Stimulated activated CD4-positive, alpha-beta T cell treated with anti-CD3 and anti-CD28 coated beads, TNF-alpha, amount 100 ng/mL, for 1 hour (primary cell): ENCODE data around the gene RNF112.

Experiments
- DNase-seq, 3 donors: peaks; one replicate each; pipeline ENCODE4 v3.0.0-alpha.2; 2020; ENCODE audit warnings: low read depth in 3 of 3, low spot score in 1 of 3

RNF112 gene, protein sequence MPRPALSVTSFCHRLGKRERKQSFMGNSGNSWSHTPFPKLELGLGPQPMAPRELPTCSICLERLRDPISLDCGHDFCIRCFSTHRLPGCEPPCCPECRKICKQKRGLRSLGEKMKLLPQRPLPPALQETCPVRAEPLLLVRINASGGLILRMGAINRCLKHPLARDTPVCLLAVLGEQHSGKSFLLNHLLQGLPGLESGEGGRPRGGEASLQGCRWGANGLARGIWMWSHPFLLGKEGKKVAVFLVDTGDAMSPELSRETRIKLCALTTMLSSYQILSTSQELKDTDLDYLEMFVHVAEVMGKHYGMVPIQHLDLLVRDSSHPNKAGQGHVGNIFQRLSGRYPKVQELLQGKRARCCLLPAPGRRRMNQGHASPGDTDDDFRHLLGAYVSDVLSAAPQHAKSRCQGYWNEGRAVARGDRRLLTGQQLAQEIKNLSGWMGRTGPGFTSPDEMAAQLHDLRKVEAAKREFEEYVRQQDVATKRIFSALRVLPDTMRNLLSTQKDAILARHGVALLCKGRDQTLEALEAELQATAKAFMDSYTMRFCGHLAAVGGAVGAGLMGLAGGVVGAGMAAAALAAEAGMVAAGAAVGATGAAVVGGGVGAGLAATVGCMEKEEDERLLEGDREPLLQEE

DNA sequence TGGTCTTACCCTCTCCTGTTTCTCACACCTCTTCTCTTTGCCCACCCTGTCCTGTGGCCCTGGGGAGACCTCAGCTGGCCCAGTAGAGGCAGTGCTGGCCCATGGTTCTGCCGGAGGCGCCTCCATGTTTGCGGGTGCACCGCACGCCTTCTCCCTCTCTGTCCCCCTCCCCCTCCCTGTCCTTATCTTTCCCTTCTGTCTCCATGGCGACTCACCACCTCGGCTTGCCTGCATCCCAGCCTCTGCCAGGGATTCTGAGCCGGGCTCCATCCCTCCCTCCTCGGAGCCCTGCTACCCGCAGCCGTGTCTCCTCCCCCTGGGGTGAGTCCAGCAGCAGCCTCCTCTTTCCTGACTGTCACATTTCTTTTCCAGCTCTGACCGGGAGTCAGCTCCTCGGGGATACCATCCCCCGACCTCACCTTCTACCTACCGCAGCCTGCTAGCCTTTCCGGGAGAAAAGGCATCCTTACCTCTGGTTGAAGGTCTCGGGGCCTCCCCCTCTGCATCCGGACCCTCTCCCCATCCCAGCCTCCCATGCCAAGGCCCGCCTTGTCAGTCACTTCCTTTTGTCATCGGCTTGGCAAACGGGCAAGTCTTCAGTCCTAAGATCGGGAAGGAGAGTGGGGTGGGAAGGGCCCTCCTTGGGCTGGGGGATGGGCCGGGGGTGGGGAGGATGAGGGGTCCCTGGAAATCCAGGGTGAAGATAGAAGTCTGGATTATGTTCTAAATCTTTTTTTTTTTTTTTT lies at the start of gene RNF112:
Gene RNF112, plus strand, starts transcription at position 358 of the 746 bp plus-strand sequence. Its CDS starts 177 bp downstream, at position 535.
- DNase-seq = no peak

DNA sequence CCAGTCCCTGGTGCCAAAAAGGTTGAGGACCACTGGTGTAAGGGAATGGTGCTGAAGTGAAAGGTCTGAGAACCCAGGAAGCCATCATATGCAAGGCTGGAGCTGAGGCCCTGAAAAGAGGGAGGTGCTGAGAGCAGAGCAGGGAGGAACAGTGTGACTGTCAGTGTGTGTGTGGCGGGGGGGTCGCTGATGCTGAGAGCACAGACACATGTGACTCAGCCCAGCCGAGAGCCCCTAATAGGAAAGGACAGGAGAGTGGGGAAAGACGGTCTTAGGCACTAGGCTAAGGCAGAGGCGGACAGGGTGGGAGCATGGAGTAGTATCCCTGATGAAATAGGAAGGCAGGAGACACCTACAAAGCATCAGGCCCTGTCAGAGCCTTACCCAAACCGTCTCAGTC lies 49.7 kb upstream of the RNF112 start:
- DNase-seq = no peak

DNA sequence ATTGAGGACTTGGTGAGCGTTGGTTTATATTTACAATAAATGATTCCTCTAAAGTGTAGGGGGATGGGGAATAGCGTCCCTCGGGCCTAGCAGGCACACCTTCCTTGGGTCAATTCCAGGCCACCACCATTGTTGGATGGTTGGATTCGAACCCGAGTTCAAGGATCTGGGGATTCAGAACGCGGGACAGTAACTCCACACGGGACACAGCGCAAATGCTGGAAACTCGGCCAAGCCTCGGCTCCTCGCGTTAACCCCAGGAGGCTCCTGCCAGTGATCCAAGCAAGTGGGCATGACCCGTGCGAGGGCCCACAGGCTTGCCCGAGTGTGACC lies 49.1 kb upstream of the RNF112 start:
- DNase-seq = no peak

DNA sequence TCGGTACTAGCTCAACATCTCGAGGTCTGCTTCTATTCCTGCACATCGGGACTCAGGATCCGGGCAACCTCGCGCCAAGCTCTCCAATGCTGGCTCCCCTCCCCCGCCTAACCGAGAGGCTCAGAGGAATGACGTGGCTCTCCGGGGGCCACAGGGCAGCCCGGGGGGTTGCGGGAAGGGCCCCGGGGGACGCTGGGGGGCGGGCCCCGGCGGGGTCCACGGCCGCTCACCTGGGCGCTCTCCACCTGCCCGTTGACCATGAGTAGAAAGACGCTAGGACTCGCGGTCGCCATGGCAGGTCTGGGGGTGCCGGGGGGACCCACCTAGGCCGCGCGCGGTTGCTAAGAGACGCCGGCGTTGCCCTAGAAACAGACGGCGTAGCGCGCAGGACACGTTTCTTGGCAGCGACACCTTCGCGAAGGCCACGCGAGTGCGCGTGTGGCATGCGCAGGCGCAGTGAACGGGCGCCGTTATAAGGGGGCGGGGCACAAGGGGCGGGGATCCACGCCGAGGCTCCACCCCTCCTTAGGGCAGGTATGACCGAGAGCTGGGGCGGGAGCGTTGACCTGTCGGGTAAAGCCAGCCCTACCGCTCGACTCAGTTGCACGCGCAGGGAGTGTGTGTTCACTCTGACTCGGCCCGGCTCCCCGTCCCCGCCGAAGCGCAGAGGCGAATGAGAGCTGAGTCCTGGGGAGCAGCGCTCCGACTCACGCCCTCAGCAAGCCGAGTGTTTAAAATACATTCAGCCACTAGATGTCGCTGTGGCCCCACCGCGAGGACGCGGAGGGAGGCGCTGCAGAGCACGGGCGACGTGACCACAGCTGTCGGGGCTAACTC lies 48.5 kb upstream of the RNF112 start, which contains the start of gene B9D1:
Gene B9D1, minus strand, starts transcription at position 447 of the 837 bp plus-strand sequence. Its CDS starts 154 bp downstream, at position 293.
- peak; percentile 84 to 96 (median 93) for DNase-seq

DNA sequence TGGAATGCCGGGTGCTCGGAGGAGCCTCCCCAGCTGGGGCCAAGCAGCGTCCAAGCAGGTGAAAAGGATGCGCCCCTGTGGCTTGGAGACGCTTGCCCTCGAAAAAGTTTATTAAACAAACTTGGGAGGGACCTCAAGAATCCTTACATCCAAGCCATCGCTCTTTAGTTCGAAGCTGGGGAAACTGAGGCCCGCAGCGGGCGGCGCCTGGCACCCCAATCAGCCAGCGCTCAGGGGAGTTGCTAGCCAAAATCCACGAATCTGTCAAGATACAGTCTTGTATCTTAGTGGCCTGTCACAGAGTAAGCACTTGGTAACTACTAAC lies 48.0 kb upstream of the RNF112 start:
- DNase-seq = no peak

DNA sequence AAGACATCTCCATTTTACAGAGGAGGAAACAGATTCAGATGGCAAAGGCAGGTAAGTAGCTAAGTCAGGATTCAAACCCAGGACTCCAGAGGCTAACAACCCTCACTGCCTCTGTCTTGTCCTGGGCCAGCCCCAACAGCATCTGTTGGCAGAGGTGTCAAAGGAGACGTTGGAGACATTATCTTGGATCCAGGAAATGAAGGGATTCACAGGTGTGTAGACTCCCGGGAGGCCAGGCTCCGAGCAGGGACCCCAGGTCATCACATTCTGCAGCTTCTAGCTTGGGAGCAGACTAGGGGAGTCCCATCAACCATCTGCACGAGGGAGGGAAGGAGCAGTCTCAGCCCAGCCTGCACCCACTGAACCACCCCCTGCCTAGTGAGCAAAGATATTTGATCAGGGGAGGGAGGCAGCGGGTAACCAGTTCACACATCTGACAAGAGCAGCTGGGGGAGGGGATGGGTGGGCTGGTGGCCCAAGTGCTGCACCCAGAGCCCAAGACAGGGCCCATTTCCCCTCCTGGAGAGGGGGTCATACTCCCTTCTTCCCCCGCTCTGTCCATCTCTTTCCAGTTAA lies 47.5 kb upstream of the RNF112 start:
- no peak for DNase-seq

DNA sequence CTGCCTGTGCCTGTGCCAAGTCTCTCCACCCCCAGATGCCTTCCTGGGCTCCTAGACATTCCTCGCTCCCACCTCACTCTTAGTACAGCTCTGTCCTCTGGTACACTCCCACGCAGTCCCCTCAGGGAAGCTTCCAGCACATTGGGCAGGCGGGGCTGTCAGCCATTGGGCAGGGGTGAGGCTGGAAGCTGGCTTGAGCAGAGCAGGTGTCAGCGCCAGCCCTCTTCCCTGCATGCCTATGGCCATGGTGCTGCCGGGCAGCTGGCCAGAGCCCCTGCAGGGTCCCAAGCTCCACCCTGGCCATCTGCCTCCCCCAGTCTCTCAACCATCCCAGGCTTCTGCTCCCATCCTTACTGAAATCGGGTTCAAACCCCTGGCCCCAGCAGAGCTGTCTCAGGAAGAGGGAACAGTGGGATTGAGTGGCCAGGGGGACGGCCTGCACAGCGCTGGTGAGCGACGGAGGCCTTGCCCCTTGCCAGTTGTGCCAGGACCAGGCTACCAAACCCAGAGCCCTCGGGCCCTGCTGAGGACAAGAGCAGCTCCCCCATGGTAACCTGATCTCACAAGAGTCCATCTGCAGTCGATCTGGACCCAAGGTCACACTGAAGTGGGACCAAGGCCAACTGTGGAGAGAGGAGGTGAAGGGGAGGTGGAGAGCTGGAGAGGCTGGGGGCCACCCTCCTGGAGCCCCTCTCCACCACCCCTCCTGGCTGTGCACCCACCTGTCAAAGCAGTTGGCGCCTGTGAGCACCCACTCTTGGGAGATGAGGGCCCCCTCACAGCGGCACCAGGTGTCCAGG lies 46.1 kb upstream of the RNF112 start:
- DNase-seq = no peak

DNA sequence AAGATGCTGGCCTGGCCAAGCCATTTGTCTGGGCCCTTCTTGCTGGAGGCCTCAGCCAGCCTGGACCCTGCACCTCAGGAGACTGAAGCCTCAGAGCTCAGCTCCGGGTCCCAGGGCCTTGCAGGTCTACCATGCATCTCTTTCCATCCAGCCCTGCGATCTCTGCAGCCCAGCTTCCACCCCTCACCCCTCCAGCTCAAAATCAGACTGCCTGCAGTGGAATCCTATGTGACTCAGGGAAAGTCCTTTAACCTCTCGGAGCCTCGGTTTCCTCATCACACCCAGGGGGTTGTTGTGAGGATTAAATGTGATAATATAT lies 45.6 kb upstream of the RNF112 start:
- no peak for DNase-seq

DNA sequence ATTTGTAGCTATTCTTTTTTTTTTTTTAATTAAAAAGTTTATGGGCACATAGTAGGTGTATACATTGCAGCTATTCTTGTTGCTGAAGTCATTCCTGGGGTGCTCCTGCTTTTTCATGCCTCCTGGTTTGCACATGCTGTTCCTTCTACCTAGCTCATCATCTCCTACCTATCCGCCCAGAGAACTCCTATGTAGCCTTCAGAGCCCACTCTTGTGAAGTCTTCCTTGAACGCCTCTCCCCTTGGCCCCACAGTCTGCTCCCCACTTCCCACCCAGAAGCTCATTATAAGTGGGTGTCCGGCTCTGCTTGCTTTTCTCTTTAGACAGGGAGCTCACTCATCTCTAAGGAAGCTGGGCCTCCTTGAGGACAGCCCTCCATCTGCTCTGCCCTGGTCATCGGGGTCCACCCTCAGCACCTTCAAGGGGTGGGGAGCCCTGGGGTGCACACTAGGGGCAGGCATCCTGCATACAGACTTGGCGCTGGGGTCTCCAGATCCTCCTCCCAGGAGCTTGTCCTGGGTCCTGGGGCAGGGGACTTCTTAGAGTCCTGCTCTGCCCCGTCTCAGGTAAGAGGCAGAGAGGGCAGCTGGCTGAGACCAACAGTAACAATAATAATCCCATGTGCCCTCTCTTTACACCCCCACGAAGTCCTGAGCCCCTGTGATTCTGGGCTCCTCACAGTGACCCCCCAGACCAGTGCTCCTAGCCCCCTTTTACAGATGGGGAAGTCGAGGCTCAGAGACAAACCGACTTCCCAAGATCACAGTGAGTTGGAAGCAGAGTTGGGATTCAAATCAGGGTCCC lies 45.0 kb upstream of the RNF112 start:
- DNase-seq = no peak

DNA sequence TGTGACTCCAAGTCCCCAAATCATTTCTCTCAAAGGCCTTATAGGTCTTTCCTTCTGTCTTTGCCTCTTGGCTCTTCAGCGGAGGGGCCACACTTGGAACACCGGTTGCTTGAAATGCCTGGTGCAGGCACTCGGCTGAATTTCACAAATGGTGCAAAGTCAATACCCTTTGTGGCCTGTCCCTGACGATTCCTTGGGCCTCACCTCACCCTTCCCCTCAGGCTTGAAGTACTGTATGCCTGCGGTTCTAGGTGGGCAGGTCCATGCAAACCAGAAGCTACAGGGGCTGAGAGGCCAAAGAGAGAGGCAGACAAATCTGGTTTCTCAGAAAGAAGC lies 44.4 kb upstream of the RNF112 start:
- no peak for DNase-seq

DNA sequence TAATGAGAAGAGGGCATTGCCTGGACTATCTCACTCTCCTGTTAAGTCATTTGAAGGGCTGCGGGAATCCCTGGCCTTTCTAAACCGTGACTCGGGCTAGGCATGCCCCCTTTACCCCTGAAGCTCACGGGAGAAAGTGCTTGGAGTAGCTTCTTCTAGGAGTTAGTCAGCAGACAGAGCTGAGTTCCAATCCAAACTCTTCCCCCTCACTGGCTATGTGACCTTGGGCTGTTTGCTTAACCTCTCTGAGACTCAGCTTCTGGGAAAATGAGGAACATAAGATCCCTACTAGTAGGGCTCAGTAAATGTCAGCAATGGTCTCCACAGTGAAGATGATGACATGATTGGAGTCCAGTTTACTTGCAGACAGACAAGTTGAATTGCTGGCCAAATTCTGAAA lies 42.8 kb upstream of the RNF112 start:
- DNase-seq = no peak

DNA sequence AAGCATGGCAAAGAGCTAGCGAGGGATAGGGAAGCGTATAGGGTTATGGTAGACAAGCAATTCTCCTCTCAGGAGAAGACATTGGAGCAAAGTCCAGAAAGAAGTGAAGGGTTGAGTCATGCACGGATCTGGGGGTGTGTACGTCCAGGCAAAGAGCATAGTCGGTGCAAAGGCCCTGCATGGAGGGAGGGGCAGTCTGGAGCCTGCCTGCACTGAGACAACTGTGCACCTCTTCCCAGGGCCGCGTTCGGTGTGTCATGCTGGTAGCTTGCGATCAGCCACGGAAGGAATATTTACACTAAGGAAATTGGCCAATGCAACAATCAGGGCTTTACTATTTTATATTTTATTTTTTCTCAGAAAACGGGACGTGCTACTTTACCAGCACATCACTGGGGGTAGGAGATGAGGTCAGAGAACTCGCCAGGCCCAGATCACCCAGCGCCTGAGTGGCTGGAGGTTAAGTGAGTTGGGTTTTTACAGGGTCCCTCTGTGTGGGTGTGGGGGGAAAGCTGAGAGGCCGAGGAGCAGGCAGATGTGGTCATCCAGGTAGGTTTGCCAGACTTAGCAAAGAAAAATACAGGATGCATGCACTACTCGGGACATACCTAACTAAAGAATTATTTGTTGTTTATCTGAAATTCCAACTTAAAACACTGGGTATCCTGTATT lies 41.8 kb upstream of the RNF112 start:
- DNase-seq = no peak

DNA sequence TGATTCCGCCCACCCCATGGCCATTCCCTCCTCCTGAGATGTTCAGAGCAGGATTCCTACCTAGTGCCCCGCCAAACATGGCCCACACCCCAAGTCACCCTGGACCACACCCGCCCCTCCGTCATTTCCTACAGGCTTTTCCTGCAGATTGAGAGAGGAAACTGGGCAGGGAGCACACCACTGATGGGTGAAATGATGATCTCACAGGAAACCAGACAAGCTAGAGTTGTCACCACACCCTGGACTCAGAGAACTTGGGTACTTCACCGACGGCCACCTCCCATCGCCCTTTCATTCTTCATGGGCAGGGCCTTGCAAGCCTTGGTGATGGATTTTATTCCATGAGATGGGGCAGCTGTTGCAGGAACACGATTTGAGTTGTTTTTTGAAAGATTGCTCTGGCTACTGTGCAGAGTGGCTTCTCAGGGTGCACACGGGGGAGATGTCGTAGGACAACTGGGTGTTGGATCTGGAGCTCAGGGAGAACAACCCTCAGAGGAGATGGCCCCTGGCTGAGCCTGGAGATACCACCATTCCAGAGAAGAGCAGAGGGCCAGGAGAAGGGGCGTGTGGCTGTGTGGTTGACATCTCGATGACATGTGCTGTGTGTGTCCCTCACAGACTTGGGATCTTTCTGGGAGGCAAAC lies 41.1 kb upstream of the RNF112 start:
- no peak for DNase-seq

DNA sequence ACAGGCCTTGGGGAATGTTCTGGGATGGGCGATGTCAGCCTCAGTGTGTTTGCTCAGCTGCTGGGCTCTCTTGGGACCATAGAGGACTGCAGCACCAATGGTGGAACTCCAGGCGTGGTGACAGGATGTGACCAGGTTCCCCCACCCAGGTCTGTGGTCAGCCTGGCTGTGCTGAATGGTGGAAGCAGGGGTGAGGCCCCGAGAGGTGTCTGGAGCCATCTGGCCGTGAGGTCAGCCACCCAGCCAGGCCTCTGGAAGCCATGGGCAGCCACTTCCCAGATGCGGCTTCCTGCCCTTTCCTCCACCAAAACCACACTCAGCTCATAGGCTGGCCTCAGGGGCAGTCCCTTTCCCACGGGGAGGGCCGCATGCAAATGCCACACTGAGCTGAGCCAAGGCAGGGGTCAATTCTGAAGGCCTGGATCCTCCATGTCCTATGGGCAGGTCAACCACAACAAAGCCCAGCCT lies 40.5 kb upstream of the RNF112 start:
- no peak for DNase-seq

DNA sequence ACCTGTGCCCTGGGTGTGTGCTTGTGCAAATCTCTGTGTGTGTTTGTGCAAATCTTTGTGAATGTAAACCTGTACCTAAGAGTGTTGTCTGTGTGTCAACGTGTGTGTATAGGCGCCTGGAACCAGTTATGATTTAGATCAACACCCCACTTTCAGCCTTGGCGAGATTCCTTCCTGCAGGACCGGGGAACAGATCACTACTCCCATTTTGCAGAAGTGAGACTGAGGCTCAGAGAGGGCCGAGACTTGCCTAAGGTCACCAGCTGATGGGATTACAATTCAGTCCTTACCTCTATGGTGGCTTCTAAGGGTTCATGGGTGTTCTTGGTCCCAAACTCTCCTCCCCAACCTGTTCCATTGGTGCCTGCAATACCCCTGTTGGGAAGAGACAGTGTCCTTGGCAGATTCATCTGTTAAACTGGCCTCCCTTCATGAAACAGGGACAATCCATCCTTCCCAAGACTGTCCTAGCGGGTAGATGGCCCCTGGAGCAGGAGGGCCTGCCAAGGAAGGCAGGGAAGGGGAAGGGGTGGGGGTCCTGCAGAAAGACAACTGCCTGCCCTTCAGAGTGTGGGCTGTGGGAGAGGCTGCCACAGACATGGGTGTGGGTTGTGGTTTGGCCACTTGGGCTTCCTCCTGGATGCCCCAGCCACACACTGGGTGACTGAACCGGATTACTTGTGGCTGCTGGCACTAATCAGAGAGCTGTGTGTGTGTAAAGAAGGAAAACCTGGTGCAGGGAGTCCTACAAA lies 39.6 kb upstream of the RNF112 start:
- no peak for DNase-seq

DNA sequence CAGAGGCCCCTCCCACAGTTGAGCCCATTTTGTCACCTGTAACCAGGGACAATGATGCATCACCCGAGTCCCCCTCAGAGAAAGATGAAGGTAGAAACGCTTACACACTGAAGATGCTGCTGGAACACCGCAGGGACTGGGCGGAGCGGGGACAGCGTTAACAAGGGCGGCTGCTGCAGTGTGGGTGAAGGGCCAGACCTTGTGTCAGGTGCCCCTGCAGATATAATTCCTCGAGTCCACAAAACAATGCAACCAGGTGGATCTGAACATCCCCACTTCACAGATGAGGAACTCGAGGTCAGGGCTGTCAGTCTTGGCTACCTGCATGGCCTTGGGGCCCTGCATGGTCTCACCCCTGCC lies 39.0 kb upstream of the RNF112 start:
- no peak for DNase-seq

DNA sequence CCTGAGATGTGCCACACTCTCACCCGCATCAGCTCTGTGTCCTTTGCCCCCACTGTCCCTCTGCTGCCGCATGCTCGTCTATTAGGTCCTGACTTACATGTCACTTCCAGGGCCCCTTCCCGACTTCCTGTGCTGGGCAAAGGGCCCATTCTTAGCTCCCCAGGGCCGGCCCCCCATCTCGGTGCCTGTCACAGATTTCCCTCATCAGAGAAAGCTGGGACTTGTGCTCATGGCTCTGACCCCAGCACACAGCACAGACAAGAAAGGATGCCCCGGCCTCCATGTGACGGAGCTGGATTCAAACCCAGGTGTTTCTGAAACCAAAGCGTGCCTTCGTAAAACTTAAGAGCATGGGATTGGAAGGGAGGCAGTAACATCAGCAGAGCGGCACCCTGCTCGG lies 38.6 kb upstream of the RNF112 start:
- no peak for DNase-seq
